Kasumi-1 (cell line): ENCODE results near the gene NPAS3.

Experiments
- DNase-seq, 2 experiments: peaks; one replicate each; lab custom pipeline; 2025; lab: John Stamatoyannopoulos, UW

The NPAS3 gene

DNA sequence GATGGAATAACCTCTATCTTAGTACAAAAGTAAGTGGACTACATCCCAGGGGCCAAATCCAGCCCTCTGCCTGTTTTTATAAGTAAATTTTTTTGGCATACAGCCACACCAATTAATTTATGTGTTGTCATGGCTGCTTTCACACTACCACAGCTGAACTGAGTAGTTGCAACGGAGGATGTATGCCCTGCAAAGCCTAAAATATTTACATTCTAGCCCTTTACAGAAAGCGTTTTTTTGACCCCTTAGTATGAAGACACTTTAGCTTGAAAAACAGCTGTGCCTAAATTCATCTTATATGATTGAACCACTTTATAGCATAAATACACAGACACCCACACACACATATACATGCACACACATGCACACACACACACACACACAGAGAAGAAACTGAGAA lies 510.6 kb downstream of the NPAS3 start:
- no peak for DNase-seq

DNA sequence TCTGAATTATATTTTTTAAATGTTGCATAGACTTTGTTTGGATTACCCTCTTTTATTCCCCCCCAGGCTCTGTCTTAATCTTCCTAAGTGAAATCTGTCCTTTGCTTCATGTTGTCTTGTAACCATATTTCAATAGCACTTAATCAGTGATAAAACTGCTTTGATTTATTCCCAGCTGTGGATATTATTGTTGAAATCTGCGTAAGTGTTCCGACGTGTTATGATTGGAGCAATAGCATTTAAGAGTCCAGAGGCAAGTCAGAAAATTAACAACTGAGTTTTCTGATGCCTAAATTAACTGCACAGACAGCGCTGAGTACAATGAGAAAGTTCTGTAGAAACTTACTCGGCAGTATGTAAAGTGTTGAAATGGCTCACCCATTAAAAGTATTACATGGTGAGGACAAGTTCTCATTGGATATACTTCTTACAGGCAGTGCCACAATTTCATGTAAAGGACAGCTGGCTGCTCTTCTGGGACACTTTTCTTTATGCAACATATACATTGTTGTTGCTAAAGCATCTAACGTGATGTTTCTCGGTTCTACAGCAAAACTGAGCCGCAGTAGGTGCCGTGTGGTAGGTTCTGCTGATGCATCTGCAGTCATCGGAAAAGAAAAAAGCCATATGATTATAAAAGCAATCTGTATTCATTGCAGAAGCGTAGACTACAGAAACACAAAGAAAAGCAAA lies 511.2 kb downstream of the NPAS3 start:
- no peak for DNase-seq

DNA sequence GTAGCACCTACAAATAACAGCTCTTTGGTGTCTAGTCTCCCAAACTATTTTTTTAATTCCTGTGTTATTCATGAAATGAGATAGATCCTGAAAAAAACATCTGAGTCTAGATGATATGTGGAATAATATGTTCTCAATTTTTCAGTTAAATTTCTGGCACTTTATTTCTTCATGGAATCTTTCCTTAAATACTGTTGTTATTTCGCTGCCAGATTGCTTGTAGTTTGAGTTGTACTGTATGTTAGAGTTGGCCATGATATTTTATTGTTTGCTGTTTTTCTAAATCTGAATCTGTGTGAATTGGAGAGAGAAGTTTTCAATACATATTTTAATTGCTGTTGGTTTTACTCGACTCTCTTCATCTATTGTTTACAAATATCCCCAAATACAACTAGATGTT lies 511.7 kb downstream of the NPAS3 start:
- no peak for DNase-seq

DNA sequence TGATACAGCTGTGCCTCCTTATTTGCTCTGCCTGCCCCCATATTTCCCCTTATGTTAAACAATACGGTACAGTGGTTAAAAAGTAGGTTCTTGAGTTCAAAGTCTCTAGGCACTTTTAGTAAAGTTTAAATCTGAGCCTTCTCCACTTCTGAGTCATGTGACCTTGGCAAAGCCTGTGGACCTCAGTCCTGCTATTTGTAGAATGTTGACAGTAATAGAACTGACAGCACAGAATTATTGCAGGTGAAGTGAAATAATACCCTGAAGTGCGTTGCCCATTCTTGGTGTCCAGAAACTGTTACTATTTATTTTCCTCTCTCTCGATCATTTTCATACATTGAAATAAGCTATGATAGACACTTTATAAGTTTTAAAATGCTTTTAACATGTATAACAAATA lies 512.5 kb downstream of the NPAS3 start:
- no peak for DNase-seq

DNA sequence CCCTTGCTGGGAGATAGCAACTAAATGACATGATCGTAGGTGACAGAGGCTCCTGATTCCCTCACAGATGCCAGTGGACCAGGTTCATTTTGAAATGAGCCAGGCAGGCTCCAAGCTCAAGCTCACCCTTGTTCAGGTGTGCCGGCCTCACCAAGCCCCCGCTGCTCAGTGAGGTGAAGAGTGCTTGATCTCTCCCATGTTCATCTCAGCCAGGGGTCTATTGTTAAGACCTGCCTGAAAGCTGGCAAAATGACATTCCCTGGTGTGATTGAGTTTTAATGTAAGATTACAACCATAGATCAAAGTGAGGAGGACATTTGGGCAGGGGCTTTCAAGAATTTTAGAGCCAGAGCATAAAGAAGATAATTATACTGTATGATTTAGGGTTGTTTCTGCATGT lies 514.3 kb downstream of the NPAS3 start:
- DNase-seq: no peak

DNA sequence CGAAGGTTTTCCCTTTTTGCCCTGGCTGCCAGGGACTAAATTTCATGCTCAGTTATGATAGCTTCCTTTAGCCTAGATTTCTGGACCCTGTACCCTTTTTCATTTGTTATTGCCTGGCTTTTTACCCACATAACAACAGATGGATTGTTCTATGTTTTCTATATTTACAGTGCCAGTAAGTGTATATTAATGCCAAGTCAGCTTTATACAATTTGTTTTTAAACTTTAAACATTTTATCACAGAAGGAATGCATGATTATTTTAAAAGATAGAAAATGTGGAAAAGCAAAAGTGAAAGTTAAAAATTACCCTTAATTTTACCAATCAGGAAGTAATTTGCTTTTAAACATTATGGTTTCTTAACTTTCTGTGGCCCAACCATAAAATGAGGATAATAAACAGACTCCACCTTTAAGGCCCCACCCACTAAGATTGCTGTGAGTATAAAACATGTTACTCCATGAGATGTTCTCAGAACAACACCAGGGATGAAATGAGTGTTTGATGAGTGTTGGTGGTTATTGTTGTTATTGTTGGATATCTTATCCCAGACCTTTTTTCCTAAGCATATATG lies 515.4 kb downstream of the NPAS3 start:
- DNase-seq: no peak

DNA sequence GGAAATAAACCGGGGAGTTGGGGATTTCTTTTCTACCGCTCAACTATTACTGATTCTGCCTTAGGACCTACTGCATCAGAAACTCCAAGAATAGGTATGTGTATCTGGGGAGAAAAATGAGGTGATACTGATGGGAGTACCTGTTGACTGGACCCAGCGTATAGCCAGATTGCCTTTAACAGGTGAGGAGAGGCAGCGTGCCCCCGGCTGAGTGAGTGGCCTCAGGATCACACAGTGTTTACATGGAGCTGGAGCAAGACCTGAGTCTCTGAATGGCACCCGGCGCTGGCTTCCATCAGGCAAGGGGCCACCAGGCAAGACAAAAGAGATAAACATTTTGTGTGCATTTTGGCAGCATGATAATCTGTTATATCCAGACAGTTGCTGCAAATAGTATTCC lies 516.0 kb downstream of the NPAS3 start:
- DNase-seq: no peak

DNA sequence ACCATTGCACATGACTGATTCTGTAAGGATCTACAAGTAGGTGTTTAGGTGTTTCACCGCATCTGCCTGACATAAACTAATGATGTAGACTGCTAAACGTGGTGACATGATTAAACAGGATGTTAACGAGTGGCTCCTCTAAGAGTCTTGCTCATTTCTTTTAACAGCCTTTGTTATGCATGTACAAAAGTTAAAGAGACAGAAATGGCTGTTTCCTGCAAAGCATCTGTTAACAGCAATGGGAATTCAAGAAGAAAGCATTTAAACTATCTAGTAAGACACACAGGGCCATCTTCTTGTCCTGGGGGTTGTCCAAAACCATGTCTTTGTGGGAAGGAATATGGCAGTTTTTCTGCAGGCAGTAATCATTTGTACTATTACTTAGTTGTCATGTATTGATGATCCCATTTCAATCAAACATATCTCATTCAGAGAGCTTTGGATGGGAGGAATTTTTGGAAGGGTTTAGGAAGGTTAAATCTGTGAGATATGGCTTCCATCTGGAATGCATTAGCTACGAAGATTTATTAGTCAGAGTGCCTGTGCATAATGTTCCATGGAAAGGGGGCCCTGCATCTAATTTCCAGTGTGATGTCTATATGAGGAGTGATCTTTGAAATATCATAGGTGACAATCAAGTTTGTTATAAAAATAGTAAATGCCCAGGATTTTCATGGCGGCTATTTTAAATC lies 517.1 kb downstream of the NPAS3 start:
- no peak for DNase-seq

DNA sequence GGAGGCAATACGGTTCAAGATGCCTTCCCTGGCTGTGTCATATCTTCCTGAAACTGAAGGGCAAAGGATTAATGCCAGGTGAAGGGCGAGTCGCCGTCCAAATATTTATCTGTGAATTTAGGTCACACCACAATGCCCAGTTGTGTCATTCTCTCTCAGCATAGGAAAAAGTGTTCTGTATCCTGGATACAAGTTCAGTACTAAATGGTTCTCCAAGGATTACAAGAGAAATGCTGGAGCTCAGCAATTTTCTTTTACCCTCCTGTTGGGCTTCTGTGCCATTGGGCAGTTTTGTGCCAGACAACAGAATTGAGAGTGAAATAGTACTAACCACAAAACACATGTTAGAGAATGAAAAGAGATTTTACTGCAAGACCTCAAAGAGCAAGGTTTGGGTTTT lies 518.3 kb downstream of the NPAS3 start:
- DNase-seq: no peak

DNA sequence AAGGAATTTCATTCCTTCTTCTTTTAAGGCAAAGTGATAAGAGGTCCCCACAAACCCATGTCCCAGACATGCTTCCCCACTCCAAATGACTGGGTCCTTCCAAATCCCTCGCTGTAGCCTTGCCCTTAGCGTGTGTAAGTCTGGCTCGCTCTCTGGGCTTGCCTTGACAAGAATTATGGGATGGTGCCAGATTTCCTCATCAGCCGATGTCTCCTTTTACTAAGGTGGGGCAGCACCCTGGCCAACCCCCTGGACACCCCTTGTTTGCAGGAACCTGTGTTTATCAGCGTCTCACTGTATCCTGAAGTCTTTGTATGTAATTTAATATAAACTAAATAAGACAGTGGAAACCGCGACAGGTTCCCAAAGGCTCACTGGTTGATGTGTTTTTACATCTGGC lies 518.9 kb downstream of the NPAS3 start:
- no peak for DNase-seq

DNA sequence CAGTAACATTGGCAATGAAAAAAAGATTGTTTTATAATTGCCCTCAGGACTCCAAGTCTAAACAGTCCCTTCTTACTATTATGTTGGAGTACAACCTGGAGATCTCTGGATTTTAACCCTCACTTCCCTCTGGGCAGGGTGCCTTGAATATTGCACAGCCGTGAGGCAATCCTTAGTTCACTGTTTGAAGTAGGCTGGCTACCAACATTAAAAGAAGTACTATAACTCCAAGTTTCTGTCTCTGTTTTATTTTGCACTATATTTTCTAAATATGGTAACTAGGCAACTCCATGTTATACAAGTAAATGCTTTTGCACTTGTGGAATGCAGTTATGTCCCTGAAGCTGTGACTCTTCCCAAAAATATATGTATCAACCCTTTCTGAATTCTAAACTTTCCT lies 521.5 kb downstream of the NPAS3 start:
- no peak for DNase-seq

DNA sequence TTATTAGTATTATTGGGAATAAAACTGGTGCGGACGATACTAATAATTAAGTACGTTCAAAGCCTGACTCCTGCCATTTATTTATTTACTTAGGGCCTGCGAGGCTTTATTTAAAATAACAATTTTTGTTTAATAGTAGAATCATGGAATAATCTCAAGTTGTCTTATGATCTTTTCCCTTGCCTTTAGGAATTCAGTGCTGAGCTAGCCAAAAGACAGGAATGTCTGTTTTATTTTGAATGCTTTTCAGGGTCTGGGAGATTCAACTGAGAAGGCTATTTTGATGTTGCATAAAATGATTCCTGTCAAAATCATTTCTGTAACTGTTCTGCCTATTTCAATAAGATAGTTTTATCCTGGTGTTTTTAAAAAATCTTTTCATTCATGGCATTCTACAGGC lies 522.4 kb downstream of the NPAS3 start:
- no peak for DNase-seq

DNA sequence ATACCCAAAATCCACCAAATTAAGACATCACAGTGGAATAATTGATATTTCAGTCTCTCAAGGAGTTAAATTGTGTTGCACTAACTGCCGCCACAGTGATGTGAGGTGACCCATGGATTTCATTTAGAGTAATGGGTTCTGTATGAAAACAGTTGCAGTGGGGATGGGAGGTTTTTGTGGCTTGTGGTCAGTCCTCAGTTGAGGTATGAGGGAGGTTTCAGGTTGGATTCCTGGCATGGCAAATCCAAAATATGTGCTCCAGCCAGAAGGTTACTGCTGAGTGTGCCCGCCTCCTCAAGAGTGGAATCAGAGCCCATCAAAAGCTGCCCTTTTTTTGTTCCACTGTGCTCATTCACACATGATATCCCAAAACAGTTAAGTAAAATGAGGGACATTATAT lies 525.1 kb downstream of the NPAS3 start:
- no peak for DNase-seq

DNA sequence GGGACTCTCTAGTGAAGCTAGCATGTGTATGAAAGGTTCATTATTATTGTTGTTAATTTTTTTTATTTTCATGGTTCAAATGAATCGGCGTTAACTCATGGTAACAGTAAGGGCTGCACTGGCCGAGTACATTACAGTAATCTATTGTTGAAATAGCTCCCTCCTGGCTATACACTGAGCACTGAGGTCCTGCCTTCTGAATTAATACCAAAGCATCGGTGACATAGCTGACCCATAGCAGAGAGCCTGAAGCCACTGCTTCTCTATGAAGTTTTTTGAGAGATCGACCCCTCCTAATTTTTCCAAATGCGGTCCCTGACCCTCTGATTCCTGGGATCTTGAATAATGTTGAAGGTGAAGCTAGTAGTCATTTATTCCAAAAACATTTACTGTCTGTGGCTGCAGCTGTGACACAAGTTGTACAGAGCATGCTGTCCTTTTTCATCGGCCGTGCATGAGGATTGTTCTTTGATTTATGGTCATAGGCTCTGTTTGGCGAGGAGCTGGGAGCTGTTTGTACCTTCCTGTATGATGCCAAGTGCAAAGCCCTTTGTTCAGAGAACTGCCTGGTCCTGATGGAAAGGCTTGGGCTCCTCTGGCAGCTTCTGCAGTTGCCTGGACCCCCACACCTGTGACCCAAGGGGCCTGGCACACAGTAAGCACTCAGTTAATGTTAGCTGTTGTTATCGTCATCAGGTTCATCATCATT lies 525.7 kb downstream of the NPAS3 start:
- DNase-seq: no peak

DNA sequence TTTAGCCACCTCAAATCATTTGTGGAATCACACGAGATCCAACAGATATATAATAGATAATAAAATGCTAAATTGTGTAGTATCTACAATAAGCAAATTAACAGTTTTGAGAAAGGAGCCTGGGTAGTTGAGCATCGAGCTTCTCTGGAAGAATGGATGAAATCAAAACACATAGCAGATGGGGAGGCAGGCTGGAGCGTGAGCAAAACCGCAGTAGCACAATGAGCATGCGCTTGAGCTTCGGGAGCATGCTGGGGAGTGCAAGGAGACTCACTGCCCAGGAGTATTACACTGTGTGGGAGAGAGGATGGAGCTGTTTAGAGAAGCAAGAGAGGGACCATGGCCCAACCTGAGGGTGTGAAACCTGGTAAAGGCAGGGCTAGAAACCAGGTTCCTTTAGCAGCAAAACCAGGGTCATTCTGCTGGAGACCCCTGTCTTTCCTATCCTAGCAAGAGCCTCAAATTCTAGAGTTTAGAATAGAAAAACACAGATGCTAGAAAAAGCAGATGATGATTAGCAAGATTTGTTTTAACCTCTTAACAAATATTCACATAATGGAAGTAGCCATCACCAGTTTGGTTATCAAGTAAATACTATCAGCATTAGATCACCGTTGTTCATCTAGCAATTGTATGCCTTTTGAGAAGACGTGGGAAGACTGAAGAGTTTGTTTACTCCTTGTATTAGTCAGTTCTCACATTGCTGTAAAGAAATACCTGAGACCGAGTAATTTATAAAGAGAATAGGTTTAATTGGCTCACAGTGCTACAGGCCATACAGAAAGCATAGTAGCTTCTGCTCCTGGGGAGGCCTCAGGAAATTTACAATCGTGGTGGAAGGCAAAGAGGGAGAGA lies 527.4 kb downstream of the NPAS3 start:
- DNase-seq: no peak

DNA sequence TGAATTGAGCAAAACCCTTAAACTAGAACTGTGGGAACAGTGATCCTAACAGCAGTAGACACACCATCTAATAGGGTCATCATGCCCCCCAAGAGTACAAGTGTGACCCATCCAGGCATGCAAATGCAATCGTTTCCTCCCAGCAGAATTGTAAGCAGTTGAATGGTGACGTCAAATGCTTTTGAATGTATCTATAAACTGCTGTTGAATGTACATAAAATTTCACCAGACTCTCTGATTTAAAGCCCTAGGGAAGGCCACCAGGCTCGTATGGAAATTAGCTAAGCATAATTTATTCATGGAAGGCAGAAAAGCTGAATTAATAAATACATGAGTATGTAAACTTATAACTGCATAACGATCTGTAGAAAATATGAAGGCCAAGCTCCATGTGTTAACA lies 529.3 kb downstream of the NPAS3 start:
- DNase-seq: no peak

DNA sequence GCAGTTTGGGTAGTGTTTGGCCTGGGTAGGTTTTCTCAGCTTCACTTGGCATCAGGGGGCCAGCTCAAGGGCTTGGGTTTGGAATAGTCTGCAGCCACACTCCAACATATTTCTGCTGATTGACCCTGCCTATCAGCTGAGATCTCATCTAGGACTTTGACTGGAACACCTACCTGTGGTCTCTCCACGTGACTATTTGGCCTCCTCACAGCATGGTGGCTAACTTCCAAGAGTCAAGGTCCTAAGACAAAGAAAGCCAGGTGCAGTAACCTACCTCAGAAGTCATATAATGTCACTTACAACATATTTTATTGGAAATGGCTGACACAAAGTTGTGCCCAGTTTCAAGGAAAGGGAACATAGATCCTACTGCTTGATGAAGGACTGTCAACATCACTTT lies 531.2 kb downstream of the NPAS3 start:
- DNase-seq: no peak

DNA sequence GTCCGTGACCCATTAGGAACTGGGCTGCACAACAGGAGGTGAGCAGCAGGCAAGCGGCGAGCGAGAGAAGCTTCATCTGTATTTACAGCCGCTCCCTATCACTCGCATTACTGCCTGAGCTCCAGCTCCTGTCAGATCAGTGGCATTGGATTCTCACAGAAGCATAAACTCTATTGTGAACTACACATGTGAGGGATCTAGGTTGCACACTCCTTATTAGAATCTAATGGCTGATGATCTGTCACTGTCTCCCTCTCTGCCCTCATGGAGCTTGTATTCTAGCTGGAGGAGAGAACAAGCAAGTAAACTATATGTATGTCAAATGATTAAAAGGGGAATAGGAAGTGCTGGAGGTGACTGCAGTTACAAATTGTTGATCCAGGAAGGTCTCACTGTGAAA lies 533.1 kb downstream of the NPAS3 start:
- no peak for DNase-seq

DNA sequence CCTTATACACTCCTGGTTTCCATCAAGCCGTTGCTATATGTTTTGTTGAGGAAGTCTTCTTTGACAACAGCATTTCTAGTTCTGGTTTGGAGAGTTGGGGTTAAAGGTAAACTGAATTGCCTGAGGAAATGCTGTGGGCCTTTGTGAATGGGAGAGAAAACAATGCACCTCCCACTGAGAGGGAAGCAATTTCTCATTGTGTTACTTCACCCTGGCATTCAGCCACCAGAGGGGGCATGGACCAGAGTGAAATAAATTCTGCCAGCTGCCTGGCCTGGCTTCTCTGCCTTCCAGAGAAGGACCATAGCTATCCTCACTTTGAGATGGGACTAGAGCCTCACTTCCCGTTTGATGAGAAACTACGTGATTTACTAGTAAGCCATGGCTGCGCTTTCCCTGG lies 536.9 kb downstream of the NPAS3 start:
- DNase-seq: peak; percentile 36

DNA sequence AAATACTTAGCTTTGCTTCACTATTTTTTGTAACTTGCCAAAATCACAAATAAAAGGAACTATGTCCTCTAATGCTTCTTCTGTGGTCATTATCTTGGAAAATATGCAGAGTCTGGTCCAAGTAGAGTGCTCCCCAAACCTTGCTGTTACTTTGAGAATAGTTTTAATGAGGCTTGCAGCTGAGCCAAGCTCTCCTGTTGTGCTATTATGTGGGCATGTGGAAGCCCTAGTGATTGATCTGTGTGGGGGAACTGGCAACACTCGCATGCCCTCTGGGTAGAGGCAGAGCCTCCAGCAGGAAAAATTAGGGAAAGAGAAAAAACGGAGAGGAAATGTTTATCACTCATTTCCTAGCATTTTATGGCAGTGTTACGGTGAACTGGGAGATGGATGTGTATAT lies 539.1 kb downstream of the NPAS3 start:
- DNase-seq: no peak

DNA sequence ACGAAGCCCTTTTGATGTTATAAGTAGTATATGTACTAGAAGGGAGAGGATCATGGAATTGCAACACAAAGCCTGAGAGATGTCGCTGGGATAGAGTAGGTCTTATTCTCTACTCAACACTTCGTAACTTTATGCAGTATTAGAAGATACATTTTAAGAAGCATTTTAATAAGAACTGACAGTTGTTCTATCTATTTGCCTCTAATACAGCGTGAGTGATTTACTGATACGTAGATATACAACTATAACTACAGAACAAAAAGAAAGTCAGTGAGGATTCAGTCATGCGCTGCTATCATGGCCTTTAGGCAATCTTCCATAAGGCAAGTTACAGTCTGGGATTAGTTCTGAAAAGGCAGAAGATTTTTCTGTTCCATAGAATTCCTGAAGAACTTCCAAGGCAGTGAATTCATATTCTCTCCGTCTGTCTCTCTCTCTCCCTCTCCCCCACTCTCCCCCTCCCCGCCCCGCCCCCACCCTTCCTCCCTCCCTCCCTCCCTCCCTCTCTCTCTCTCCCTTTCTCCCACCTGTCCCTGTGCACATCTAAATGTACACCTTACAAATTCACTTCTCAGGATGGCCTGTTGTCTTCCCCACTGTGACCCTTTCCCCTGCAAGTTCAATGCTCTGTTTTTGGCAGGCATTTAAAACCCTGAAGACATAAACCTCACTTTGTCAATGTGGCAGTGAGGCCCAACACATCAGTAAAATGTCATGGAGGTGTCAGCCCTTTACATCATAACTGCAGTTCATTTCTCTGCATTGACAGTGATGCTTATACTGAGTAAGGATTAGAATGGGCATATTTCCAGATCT lies 541.6 kb downstream of the NPAS3 start:
- no peak for DNase-seq

DNA sequence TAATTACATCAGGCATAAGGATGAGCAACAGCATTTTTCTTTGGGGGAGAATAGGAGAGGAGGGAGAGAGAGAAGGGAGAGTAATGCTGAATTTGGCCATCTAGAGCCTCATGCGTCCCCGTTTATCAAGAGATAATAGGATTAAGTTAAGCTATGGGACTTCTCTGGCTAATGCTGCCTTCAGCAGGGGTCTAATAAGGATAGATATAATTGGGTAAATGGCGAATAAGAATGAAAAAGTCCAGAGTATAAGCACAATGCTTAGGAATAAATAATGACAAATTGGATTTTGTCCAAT lies 542.2 kb downstream of the NPAS3 start:
- no peak for DNase-seq
